Measurements from ENCODE around the gene B3GALT5. TPM values are rescaled to one million over a fixed set of nuclear protein-coding genes. Genes with fewer than 3 reads are reported as not detected.

The B3GALT5 gene
- total RNA-seq, 1 donor from 2014 or later, result 0.25 TPM

- no peaks in the 10 kb centered on the region for H3K36me3 Mint-ChIP-seq (ENCODE audit: unreplicated experiment)
- no peak for DNase-seq
- no peaks in the 10 kb centered on the region for H3K9me3 Mint-ChIP-seq (ENCODE audit: unreplicated experiment)
- TF ChIP-seq CTCF (IDR thresholded peaks at IDR 0.05; ENCODE audit: partially characterized antibody, unreplicated experiment), result no peak
- no peaks in the 10 kb centered on the region for H3K4me1 Mint-ChIP-seq (ENCODE audit: low read depth, unreplicated experiment)
- H3K27me3 Mint-ChIP-seq (ENCODE audit: unreplicated experiment), result peaks cover 2% of the 10 kb centered on the region
- H3K27ac Mint-ChIP-seq (ENCODE audit: unreplicated experiment), result no peak overlapping the region
- no peak overlapping the region for H3K4me3 Mint-ChIP-seq (ENCODE audit: unreplicated experiment)
Measured at GRCh38 chr21:39630827-39631226, 18.1 kb downstream of the B3GALT5 start.

- Mint-ChIP-seq H3K9me3 (ENCODE audit: unreplicated experiment) (no peaks in the 10 kb centered on the region), H3K27me3 (ENCODE audit: unreplicated experiment) (peaks cover 2% of the 10 kb centered on the region), H3K4me3 (ENCODE audit: unreplicated experiment) (no peak overlapping the region), H3K4me1 (ENCODE audit: low read depth, unreplicated experiment) (no peaks in the 10 kb centered on the region), H3K36me3 (ENCODE audit: unreplicated experiment) (no peaks in the 10 kb centered on the region), H3K27ac (ENCODE audit: unreplicated experiment) (no peak overlapping the region)
- TF ChIP-seq CTCF (IDR thresholded peaks at IDR 0.05; ENCODE audit: partially characterized antibody, unreplicated experiment), result no peak
- DNase-seq, result no peak
Measured at GRCh38 chr21:39631842-39632562, 19.3 kb downstream of the B3GALT5 start.

- no peak for TF ChIP-seq CTCF (IDR thresholded peaks at IDR 0.05; ENCODE audit: partially characterized antibody, unreplicated experiment)
- Mint-ChIP-seq H3K4me1 (ENCODE audit: low read depth, unreplicated experiment) (peaks cover 2% of the 10 kb centered on the region), H3K4me3 (ENCODE audit: unreplicated experiment) (no peak overlapping the region), H3K27me3 (ENCODE audit: unreplicated experiment) (peaks cover 3% of the 10 kb centered on the region), H3K9me3 (ENCODE audit: unreplicated experiment) (no peaks in the 10 kb centered on the region), H3K27ac (ENCODE audit: unreplicated experiment) (no peak overlapping the region), H3K36me3 (ENCODE audit: unreplicated experiment) (no peaks in the 10 kb centered on the region)
- no peak for DNase-seq
Measured at GRCh38 chr21:39632796-39633442, 20.2 kb downstream of the B3GALT5 start.

GRCh38 chr21:39633770-39634181 is 21.0 kb downstream of the B3GALT5 start:
- Mint-ChIP-seq H3K27me3 (ENCODE audit: unreplicated experiment) (peaks cover 6% of the 10 kb centered on the region), H3K4me3 (ENCODE audit: unreplicated experiment) (no peak overlapping the region), H3K27ac (ENCODE audit: unreplicated experiment) (no peak overlapping the region), H3K36me3 (ENCODE audit: unreplicated experiment) (no peaks in the 10 kb centered on the region), H3K4me1 (ENCODE audit: low read depth, unreplicated experiment) (peaks cover 6% of the 10 kb centered on the region), H3K9me3 (ENCODE audit: unreplicated experiment) (no peaks in the 10 kb centered on the region)
- DNase-seq, result no peak
- no peak for TF ChIP-seq CTCF (IDR thresholded peaks at IDR 0.05; ENCODE audit: partially characterized antibody, unreplicated experiment)

- Mint-ChIP-seq H3K36me3 (ENCODE audit: unreplicated experiment) (no peaks in the 10 kb centered on the region), H3K4me1 (ENCODE audit: low read depth, unreplicated experiment) (peaks cover 6% of the 10 kb centered on the region), H3K4me3 (ENCODE audit: unreplicated experiment) (no peak overlapping the region), H3K27me3 (ENCODE audit: unreplicated experiment) (peaks cover 6% of the 10 kb centered on the region), H3K9me3 (ENCODE audit: unreplicated experiment) (no peaks in the 10 kb centered on the region), H3K27ac (ENCODE audit: unreplicated experiment) (no peak overlapping the region)
- DNase-seq, result no peak
- no peak for TF ChIP-seq CTCF (IDR thresholded peaks at IDR 0.05; ENCODE audit: partially characterized antibody, unreplicated experiment)
Measured at GRCh38 chr21:39634507-39634906, 21.8 kb downstream of the B3GALT5 start.

Measured in glutamatergic neuron (in vitro differentiated cells).